Keratinocyte (primary cell): Measurements from ENCODE around the gene SPRED2. TPM values are rescaled to one million over a fixed set of nuclear protein-coding genes. Genes with fewer than 3 reads are reported as not detected.

Experiments used
- DNase-seq: peaks from one replicate; pipeline ENCODE4 v3.0.0-alpha.2; 2011; ENCODE audit warnings: low read depth, missing footprints, low spot score
- FAIRE-seq: peaks from 2 replicates; lab custom pipeline; 2011; peaks lifted over from hg19 to GRCh38; lab: Jason Lieb, UNC
- H2AFZ ChIP-seq: 2 replicates; pipeline ENCODE4 v1.6.0; 2012; ENCODE audit warnings: low read length, control low read depth, inconsistent platforms; ENCODE audit not compliant: control insufficient read depth
- H3K27ac ChIP-seq: 2 replicates; pipeline ENCODE4 v1.5.1; 2011; ENCODE audit warnings: low read length; ENCODE audit not compliant: control insufficient read depth, insufficient read depth
- H3K27me3 ChIP-seq: 3 replicates; pipeline ENCODE4 v1.6.0; 2011; ENCODE audit warnings: low read length; ENCODE audit not compliant: control insufficient read depth, insufficient read depth; ENCODE audit errors: extremely low read depth
- H3K36me3 ChIP-seq, 2 experiments: 2 replicates in 1 of 2; 3 replicates in 1 of 2; pipeline ENCODE4 v1.5.1; 2011; ENCODE audit warnings: low read length in 2 of 2, mild to moderate bottlenecking in 1 of 2; ENCODE audit not compliant: control insufficient read depth in 2 of 2, insufficient read depth in 2 of 2; ENCODE audit errors: extremely low read depth in 1 of 2
- H3K4me1 ChIP-seq: 3 replicates; pipeline ENCODE4 v1.5.1; 2011; ENCODE audit warnings: low read length; ENCODE audit not compliant: control insufficient read depth, insufficient read depth; ENCODE audit errors: extremely low read depth
- H3K4me2 ChIP-seq: 3 replicates; pipeline ENCODE4 v1.6.0; 2011; ENCODE audit warnings: low read depth, low read length; ENCODE audit not compliant: control insufficient read depth, insufficient read depth; ENCODE audit errors: extremely low read depth
- H3K4me3 ChIP-seq, 3 experiments: fragments of 200-600 bp in 1 of 3; sonication (generic) in 1 of 3; 2 replicates in 2 of 3; 3 replicates in 1 of 3; pipeline ENCODE4 v1.5.1; 2011 to 2016; ENCODE audit warnings: low read length in 3 of 3, mild to moderate bottlenecking in 3 of 3, control low read depth in 2 of 3, inconsistent platforms in 1 of 3, low read depth in 1 of 3, mixed read lengths in 1 of 3, mixed run types in 1 of 3, moderate library complexity in 1 of 3; ENCODE audit not compliant: control insufficient read depth in 2 of 3, insufficient read depth in 2 of 3; ENCODE audit errors: extremely low read depth in 1 of 3
- H3K79me2 ChIP-seq: 2 replicates; pipeline ENCODE4 v1.6.0; 2012; ENCODE audit warnings: low read length; ENCODE audit not compliant: control insufficient read depth, insufficient read depth
- H3K9ac ChIP-seq: 3 replicates; pipeline ENCODE4 v1.6.0; 2011; ENCODE audit warnings: low read length; ENCODE audit not compliant: control insufficient read depth, insufficient read depth; ENCODE audit errors: extremely low read depth
- H3K9me1 ChIP-seq: 3 replicates; pipeline ENCODE4 v1.6.0; 2011; ENCODE audit warnings: low read length; ENCODE audit not compliant: control insufficient read depth, insufficient read depth; ENCODE audit errors: extremely low read depth
- H3K9me3 ChIP-seq: 2 replicates; pipeline ENCODE4 v1.5.1; 2012; ENCODE audit warnings: low read depth, low read length; ENCODE audit not compliant: control insufficient read depth
- H4K20me1 ChIP-seq: 3 replicates; pipeline ENCODE4 v1.6.0; 2011; ENCODE audit warnings: low read length; ENCODE audit not compliant: control insufficient read depth, insufficient read depth; ENCODE audit errors: extremely low read depth
- CTCF ChIP-seq, 3 experiments: IDR thresholded peaks in 1 of 3; conservative IDR thresholded peaks in 1 of 3; optimal IDR thresholded peaks in 1 of 3; 2 replicates in 2 of 3; 3 replicates in 1 of 3; pipeline versions ENCODE3 to v1.5.1; 2011; ENCODE audit warnings: low read length in 3 of 3, mild to moderate bottlenecking in 3 of 3, moderate library complexity in 2 of 3, control low read depth in 1 of 3, inconsistent platforms in 1 of 3; ENCODE audit not compliant: insufficient read depth in 2 of 3; ENCODE audit errors: extremely low read depth in 1 of 3
- EZH2 ChIP-seq: IDR thresholded peaks from one replicate; pipeline ENCODE4 v1.6.1; 2012; ENCODE audit warnings: inconsistent platforms, mild to moderate bottlenecking, low read length, moderate library complexity
- dilution Hi-C: fragments of 300-500 bp; cut with MboI; formaldehyde crosslinking; loops from one replicate; pipeline ENCODE4 v1.7.0; 2020; ENCODE audit warnings: low sequenced_read_pairs; ENCODE audit not compliant: extremely low pct_ligation_motif_present
- polyA plus RNA-seq, 5 experiments: library from polyadenylated mRNA; depleted of rRNA in 3 of 5; stranded (reverse) in 3 of 5; stranded (forward) in 1 of 5; unstranded in 1 of 5; fragments of >200 nt; gene quantifications; 1 replicate in 1 of 5; 2 replicates in 3 of 5; 3 replicates in 1 of 5; pipeline versions ENCODE4 v1.2.1 to v1.2.3, GENCODE V29; 2011 to 2012; ENCODE audit warnings: missing spikeins in 2 of 5, low read depth in 1 of 5, low replicate concordance in 1 of 5

The SPRED2 gene
- polyA plus RNA-seq, 1 donor (not counting 4 experiments of a cell fraction or from before 2014, with no cell fraction given): 26.8 TPM

- H3K27ac ChIP-seq: no peak overlapping the region
- DNase-seq (no peak), FAIRE-seq (no peak)
- H3K9me3 ChIP-seq: no peaks in the 10 kb centered on the region
- peaks cover 66% of the 10 kb centered on the region for H3K79me2 ChIP-seq
- no peak overlapping the region for H3K9ac ChIP-seq
- TF ChIP-seq CTCF (optimal IDR thresholded peaks at IDR 0.05 in 1 of 3, IDR thresholded peaks at IDR 0.05 in 1 of 3, conservative IDR thresholded peaks at IDR 0.05 in 1 of 3; ENCODE audit: extremely low read depth in 1 of 3, insufficient read depth in 2 of 3, low read length in 3 of 3) (no peak), EZH2 (no peak)
- peak overlapping the region; percentile 11 for H3K4me2 ChIP-seq
- H4K20me1 ChIP-seq: peaks cover 5% of the 10 kb centered on the region
- no peak overlapping the region for H3K4me3 ChIP-seq
- peaks cover 91% of the 10 kb centered on the region for H3K4me1 ChIP-seq
- H3K27me3 ChIP-seq: no peaks in the 10 kb centered on the region
- H3K36me3 ChIP-seq: peaks cover 5 to 23% of the 10 kb centered on the region in 2 experiments
- H2AFZ ChIP-seq: no peak overlapping the region
- H3K9me1 ChIP-seq: peaks cover 9% of the 10 kb centered on the region
- dilution Hi-C loops: no loop called here
These were observed 52.7 kb downstream of the SPRED2 start for GRCh38 chr2:65379721-65380171.

- H3K9me1 ChIP-seq: peaks cover 9% of the 10 kb centered on the region
- H3K27me3 ChIP-seq: no peaks in the 10 kb centered on the region
- dilution Hi-C loops: no loop called here
- TF ChIP-seq CTCF (optimal IDR thresholded peaks at IDR 0.05 in 1 of 3, IDR thresholded peaks at IDR 0.05 in 1 of 3, conservative IDR thresholded peaks at IDR 0.05 in 1 of 3; ENCODE audit: extremely low read depth in 1 of 3, insufficient read depth in 2 of 3, low read length in 3 of 3): no peak
- no peak for TF ChIP-seq EZH2
- H2AFZ ChIP-seq: no peak overlapping the region
- H3K9ac ChIP-seq: no peak overlapping the region
- peaks cover 5% of the 10 kb centered on the region for H4K20me1 ChIP-seq
- H3K4me3 ChIP-seq: no peak overlapping the region
- peaks cover 5 to 23% of the 10 kb centered on the region in 2 experiments for H3K36me3 ChIP-seq
- no peak for FAIRE-seq
- peaks cover 91% of the 10 kb centered on the region for H3K4me1 ChIP-seq
- H3K79me2 ChIP-seq: peaks cover 66% of the 10 kb centered on the region
- no peak overlapping the region for H3K4me2 ChIP-seq
- no peaks in the 10 kb centered on the region for H3K9me3 ChIP-seq
- DNase-seq: no peak
- no peak overlapping the region for H3K27ac ChIP-seq
These were observed 53.2 kb downstream of the SPRED2 start for GRCh38 chr2:65379223-65379622.
